IMR-90 (cell line): ENCODE measurements around the gene AKNA. TPM values are rescaled to one million over a fixed set of nuclear protein-coding genes. Genes with fewer than 3 reads are reported as not detected.
A peak's percentile ranks its signal among the peaks of the same experiment; 100 is the strongest.

Experiments
- ATAC-seq: fragments of 200-7000 bp; cut with Tn5 transposase; 2 replicates; pipeline ENCODE4 v1.9.1; 2020; ENCODE audit warnings: low read depth, mild to moderate bottlenecking, moderate library complexity
- BruUV-seq: library from RNA; stranded (reverse); fragments of 400-500 nt; replicated peaks from 2 replicates; lab custom pipeline; 2021; lab: Mats Ljungman, UMichigan
- CTCF ChIA-PET: fragments of 300-600 bp; formaldehyde crosslinking; extraction: SDS; loops from one replicate; lab custom pipeline; 2021; ENCODE audit warnings: antibody characterized with exemption; lab: Yijun Ruan, JAX
- POLR2A ChIA-PET: fragments of 300-600 bp; sonication (Branson Sonifier 250); formaldehyde crosslinking; loops from one replicate; lab custom pipeline; 2022; ENCODE audit warnings: antibody characterized with exemption; ENCODE audit not compliant: unreplicated experiment; lab: Charles Lee
- DNase-seq: peaks from one replicate; pipeline ENCODE4 v3.0.0; 2013
- H2AFZ ChIP-seq: replicated peaks from 2 replicates; pipeline ENCODE3; 2013; ENCODE audit warnings: low read length, mild to moderate bottlenecking; ENCODE audit not compliant: poor library complexity
- H2AK5ac ChIP-seq: 2 replicates; pipeline ENCODE4 v1.6.1; 2013; ENCODE audit warnings: low read depth, low read length, inconsistent platforms
- H2AK9ac ChIP-seq: replicated peaks from 2 replicates; pipeline ENCODE3; 2013; ENCODE audit warnings: mild to moderate bottlenecking, low read depth, low read length, moderate library complexity; ENCODE audit not compliant: poor library complexity
- H2BK120ac ChIP-seq: 2 replicates; pipeline ENCODE4 v1.6.1; 2013; ENCODE audit warnings: low read depth, low read length, inconsistent platforms
- H2BK15ac ChIP-seq: 3 replicates; pipeline ENCODE4 v1.6.1; 2013; ENCODE audit warnings: low read depth, low read length, inconsistent platforms
- H2BK20ac ChIP-seq: 2 replicates; pipeline ENCODE4 v1.6.1; 2013; ENCODE audit warnings: low read depth, mild to moderate bottlenecking, inconsistent platforms, low read length, moderate library complexity
- H2BK5ac ChIP-seq: 2 replicates; pipeline ENCODE4 v1.6.1; 2013; ENCODE audit warnings: mild to moderate bottlenecking, low read depth, low read length, inconsistent platforms; ENCODE audit not compliant: poor library complexity, severe bottlenecking
- H3K14ac ChIP-seq: replicated peaks from 2 replicates; pipeline ENCODE4 v1.6.1; 2013; ENCODE audit warnings: low read depth, low read length, inconsistent platforms
- H3K18ac ChIP-seq: 2 replicates; pipeline ENCODE4 v1.6.1; 2013; ENCODE audit warnings: low read depth, low read length, control low read depth
- H3K23ac ChIP-seq: 2 replicates; pipeline ENCODE4 v1.6.1; 2013; ENCODE audit warnings: low read depth, low read length, inconsistent platforms
- H3K27ac ChIP-seq: 2 replicates; pipeline ENCODE4 v1.5.1; 2013; ENCODE audit warnings: mild to moderate bottlenecking, control low read depth, low read length; ENCODE audit not compliant: insufficient read depth
- H3K27me3 ChIP-seq: 2 replicates; pipeline ENCODE4 v1.6.1; 2013; ENCODE audit warnings: low read length; ENCODE audit not compliant: control insufficient read depth, insufficient read depth
- H3K36me3 ChIP-seq: 2 replicates; pipeline ENCODE4 v1.6.1; 2013; ENCODE audit warnings: low read length, mixed read lengths; ENCODE audit not compliant: control insufficient read depth, insufficient read depth
- H3K4ac ChIP-seq: 2 replicates; pipeline ENCODE4 v1.6.1; 2013; ENCODE audit warnings: low read depth, low read length, inconsistent platforms
- H3K4me1 ChIP-seq: 2 replicates; pipeline ENCODE4 v1.6.1; 2013; ENCODE audit warnings: low read length, mixed read lengths; ENCODE audit not compliant: control insufficient read depth, insufficient read depth
- H3K4me2 ChIP-seq: 2 replicates; pipeline ENCODE4 v1.6.1; 2013; ENCODE audit warnings: low read depth, mild to moderate bottlenecking, control low read depth, low read length, moderate library complexity
- H3K4me3 ChIP-seq: 2 replicates; pipeline ENCODE4 v1.5.1; 2013; ENCODE audit warnings: low read depth, mild to moderate bottlenecking, control low read depth, low read length, moderate library complexity; ENCODE audit not compliant: insufficient read depth
- H3K56ac ChIP-seq: 2 replicates; pipeline ENCODE4 v1.6.1; 2013; ENCODE audit warnings: low read length, inconsistent platforms; ENCODE audit not compliant: insufficient read depth; ENCODE audit errors: extremely low read depth
- H3K79me1 ChIP-seq, 2 experiments: 2 replicates each; pipeline ENCODE4 v1.6.1; 2013; ENCODE audit warnings: low read length in 2 of 2, inconsistent platforms in 1 of 2, low read depth in 1 of 2
- H3K9ac ChIP-seq: 2 replicates; pipeline ENCODE4 v1.6.1; 2013; ENCODE audit warnings: low read depth, low read length, control low read depth
- H3K9me1 ChIP-seq: 2 replicates; pipeline ENCODE4 v1.6.1; 2013; ENCODE audit warnings: low read length, inconsistent platforms; ENCODE audit not compliant: insufficient read depth
- H3K9me3 ChIP-seq: 2 replicates; pipeline ENCODE4 v1.6.1; 2013; ENCODE audit warnings: low read length; ENCODE audit not compliant: control insufficient read depth, insufficient read depth
- H4K20me1 ChIP-seq: 2 replicates; pipeline ENCODE4 v1.6.1; 2013; ENCODE audit warnings: low read length, inconsistent platforms; ENCODE audit not compliant: insufficient read depth
- H4K5ac ChIP-seq: 2 replicates; pipeline ENCODE4 v1.6.1; 2013; ENCODE audit warnings: mild to moderate bottlenecking, low read depth, low read length, control low read depth
- H4K8ac ChIP-seq, 2 experiments: 2 replicates each; pipeline ENCODE4 v1.6.1; 2013; ENCODE audit warnings: low read depth in 2 of 2, low read length in 2 of 2, control low read depth in 1 of 2, inconsistent platforms in 1 of 2
- H4K91ac ChIP-seq: 2 replicates; pipeline ENCODE4 v1.6.1; 2013; ENCODE audit warnings: low read depth, low read length, inconsistent platforms; ENCODE audit not compliant: insufficient read depth
- BHLHE40 ChIP-seq: fragments of 150-350 bp; IDR thresholded peaks from 2 replicates; pipeline ENCODE4 v1.6.1; 2016; ENCODE audit warnings: mild to moderate bottlenecking, low read depth, low read length
- CEBPB ChIP-seq: IDR thresholded peaks from 2 replicates; pipeline ENCODE4 v1.6.1; 2012; ENCODE audit warnings: low read depth, low read length, improper control_type of control experiment
- ELK1 ChIP-seq: fragments of 150-350 bp; IDR thresholded peaks from 2 replicates; pipeline ENCODE4 v1.6.1; 2016; ENCODE audit warnings: low read depth, mild to moderate bottlenecking, low read length, moderate library complexity, borderline replicate concordance
- FOS ChIP-seq: fragments of 150-350 bp; IDR thresholded peaks from 2 replicates; pipeline ENCODE4 v1.6.1; 2016; ENCODE audit warnings: low read depth, low read length
- MAFK ChIP-seq: IDR thresholded peaks from 2 replicates; pipeline ENCODE4 v1.6.1; 2012; ENCODE audit warnings: low read depth, low read length, improper control_type of control experiment
- MXI1 ChIP-seq: IDR thresholded peaks from 2 replicates; pipeline ENCODE4 v1.6.1; 2012; ENCODE audit warnings: low read depth, mild to moderate bottlenecking, low read length, moderate library complexity, borderline replicate concordance
- NFE2L2 ChIP-seq: fragments of 150-350 bp; IDR thresholded peaks from 2 replicates; pipeline ENCODE4 v1.6.1; 2016; ENCODE audit warnings: low read depth, mild to moderate bottlenecking, low read length
- POLR2A ChIP-seq: IDR thresholded peaks from 2 replicates; pipeline ENCODE4 v1.6.1; 2012; ENCODE audit warnings: mild to moderate bottlenecking, low read depth, low read length
- RAD21 ChIP-seq: IDR thresholded peaks from 2 replicates; pipeline ENCODE4 v1.6.1; 2012; ENCODE audit warnings: low read length, improper control_type of control experiment
- RCOR1 ChIP-seq: IDR thresholded peaks from 2 replicates; pipeline ENCODE4 v1.6.1; 2012; ENCODE audit warnings: mild to moderate bottlenecking, low read length, improper control_type of control experiment; ENCODE audit not compliant: insufficient replicate concordance
- RFX5 ChIP-seq: IDR thresholded peaks from 2 replicates; pipeline ENCODE4 v1.8.0; 2012; ENCODE audit warnings: low read depth, mild to moderate bottlenecking, low read length, moderate library complexity
- SMC3 ChIP-seq: fragments of 150-350 bp; IDR thresholded peaks from 2 replicates; pipeline ENCODE4 v1.6.1; 2016; ENCODE audit warnings: low read depth, mild to moderate bottlenecking, antibody characterized with exemption, low read length, moderate library complexity
- WGBS, 2 experiments: methylation state at CpG; one replicate each; pipeline versions ENCODE4 v1.1.5 to v1.1.7; 2013; ENCODE audit warnings: missing lambda C conversion rate in 2 of 2; ENCODE audit not compliant: insufficient read length in 1 of 2; ENCODE audit errors: extremely low coverage in 2 of 2; 5-methylcytosine and 5-hydroxymethylcytosine counted together
- dilution Hi-C: fragments of 300-500 bp; cut with HindIII; formaldehyde crosslinking; loops from one replicate; pipeline ENCODE4 v1.14.3; 2018; ENCODE audit warnings: low sequenced_read_pairs; ENCODE audit not compliant: unreplicated experiment
- in situ Hi-C: fragments of 300-500 bp; cut with MboI; formaldehyde crosslinking; loops from 3 replicates; pipeline ENCODE4 v1.14.3; 2019; ENCODE audit warnings: low sequenced_read_pairs, inconsistent platforms, mixed read lengths
- intact Hi-C: fragments of 100-400 bp; cut with micrococcal nuclease; formaldehyde crosslinking; loops from 2 replicates; pipeline ENCODE4 v1.10.0; 2022
- polyA plus RNA-seq, 3 experiments: library from polyadenylated mRNA; depleted of rRNA; stranded (reverse); fragments of >200 nt; gene quantifications; 2 replicates each; pipeline ENCODE4 v1.2.3, GENCODE V29; 2012; ENCODE audit warnings: low replicate concordance in 1 of 3
- total RNA-seq: library from RNA; depleted of rRNA; stranded (reverse); fragments of >200 nt; gene quantifications from 2 replicates; pipeline ENCODE4 v1.2.3, GENCODE V29; 2012
- TF ChIP-seq, protein P1 (sequence below): fragments of 150-350 bp; IDR thresholded peaks from 2 replicates; pipeline ENCODE4 v1.6.1; 2017; ENCODE audit warnings: mild to moderate bottlenecking, antibody characterized with exemption, low read length, low read depth
- TF ChIP-seq, protein P2 (sequence below): conservative IDR thresholded peaks from 2 replicates; pipeline ENCODE4 v1.5.1; 2012; ENCODE audit warnings: mild to moderate bottlenecking, low read depth, low read length, improper control_type of control experiment

The AKNA gene
- total and polyA plus RNA-seq, 2 of the 4 experiments (the other 2 are of a cell fraction): 2.7 to 7.3 TPM

- peaks cover 11% of the 10 kb centered on the region for H3K36me3 ChIP-seq
- in situ Hi-C loops: no loop called here
- ATAC-seq (peak; percentile 1; the same call in 1 of the 2 replicates), DNase-seq (peak; percentile 50)
- no CpG with 5 or more reads among the region's 8 CpGs for WGBS, 2 experiments
- H3K9me3 ChIP-seq: no peaks in the 10 kb centered on the region
- peaks cover 26% of the 10 kb centered on the region; the same call in 1 of the 2 replicates for H4K20me1 ChIP-seq
- no TSS peak for BruUV-seq
- peak overlapping the region; percentile 11; the same call in 1 of the 2 replicates for H2AK5ac ChIP-seq
- H3K4me2 ChIP-seq: peak overlapping the region; percentile 21; the same call in 1 of the 2 replicates
- peak overlapping the region; percentile 2; the same call in 1 of the 2 replicates for H2BK120ac ChIP-seq
- H3K4me3 ChIP-seq: no peak overlapping the region
- peak overlapping the region; percentile 6; the same call in 1 of the 2 replicates for H3K23ac ChIP-seq
- no peak overlapping the region; the same call in 1 of the 2 replicates for H3K18ac ChIP-seq
- H2BK5ac ChIP-seq: no peak overlapping the region
- H2AK9ac ChIP-seq: peak overlapping the region; percentile 38
- H4K91ac ChIP-seq: 0 out of 2 replicates have a peak overlapping the region, but pooled peaks have one; percentile 30
- CTCF ChIA-PET: interaction anchor here (0.6 kb wide), 1 partner anchor 57 kb away, joined by 4 read pairs; no protein-coding TSS in a partner anchor
- no peaks in the 10 kb centered on the region for H3K27me3 ChIP-seq
- H2BK15ac ChIP-seq: no peak overlapping the region
- peak overlapping the region in 1 of 2 experiments; percentile 52; a peak in 2 of 4 replicates for H4K8ac ChIP-seq
- peak overlapping the region; percentile 10 for H3K14ac ChIP-seq
- H4K5ac ChIP-seq: peak overlapping the region; percentile 27; the same call in 1 of the 2 replicates
- intact Hi-C loops: no loop called here
- H2BK20ac ChIP-seq: no peak overlapping the region
- H3K4me1 ChIP-seq: peaks cover 35% of the 10 kb centered on the region
- H2AFZ ChIP-seq: peak overlapping the region; percentile 50
- dilution Hi-C loops: no loop called here
- POLR2A ChIA-PET: no interaction called here
- H3K9me1 ChIP-seq: peaks cover 19% of the 10 kb centered on the region
- peaks cover 28 to 77% of the 10 kb centered on the region in 2 experiments for H3K79me1 ChIP-seq
- H3K9ac ChIP-seq: peak overlapping the region; percentile 12
- H3K56ac ChIP-seq: no peak overlapping the region; the same call in 1 of the 2 replicates
- peak overlapping the region; percentile 45 for H3K4ac ChIP-seq
- H3K27ac ChIP-seq: peak overlapping the region; percentile 12; the same call in 1 of the 2 replicates
- TF ChIP-seq MAFK: no peak
- no peak for TF ChIP-seq RAD21
- no peak for TF ChIP-seq RFX5
- TF ChIP-seq, protein P1, sequence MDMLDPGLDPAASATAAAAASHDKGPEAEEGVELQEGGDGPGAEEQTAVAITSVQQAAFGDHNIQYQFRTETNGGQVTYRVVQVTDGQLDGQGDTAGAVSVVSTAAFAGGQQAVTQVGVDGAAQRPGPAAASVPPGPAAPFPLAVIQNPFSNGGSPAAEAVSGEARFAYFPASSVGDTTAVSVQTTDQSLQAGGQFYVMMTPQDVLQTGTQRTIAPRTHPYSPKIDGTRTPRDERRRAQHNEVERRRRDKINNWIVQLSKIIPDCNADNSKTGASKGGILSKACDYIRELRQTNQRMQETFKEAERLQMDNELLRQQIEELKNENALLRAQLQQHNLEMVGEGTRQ: no peak
- no peak for TF ChIP-seq POLR2A
- no peak for TF ChIP-seq NFE2L2
- TF ChIP-seq SMC3: no peak
- TF ChIP-seq RCOR1: no peak
- no peak for TF ChIP-seq ELK1
- TF ChIP-seq CEBPB: no peak
- TF ChIP-seq, protein P2, sequence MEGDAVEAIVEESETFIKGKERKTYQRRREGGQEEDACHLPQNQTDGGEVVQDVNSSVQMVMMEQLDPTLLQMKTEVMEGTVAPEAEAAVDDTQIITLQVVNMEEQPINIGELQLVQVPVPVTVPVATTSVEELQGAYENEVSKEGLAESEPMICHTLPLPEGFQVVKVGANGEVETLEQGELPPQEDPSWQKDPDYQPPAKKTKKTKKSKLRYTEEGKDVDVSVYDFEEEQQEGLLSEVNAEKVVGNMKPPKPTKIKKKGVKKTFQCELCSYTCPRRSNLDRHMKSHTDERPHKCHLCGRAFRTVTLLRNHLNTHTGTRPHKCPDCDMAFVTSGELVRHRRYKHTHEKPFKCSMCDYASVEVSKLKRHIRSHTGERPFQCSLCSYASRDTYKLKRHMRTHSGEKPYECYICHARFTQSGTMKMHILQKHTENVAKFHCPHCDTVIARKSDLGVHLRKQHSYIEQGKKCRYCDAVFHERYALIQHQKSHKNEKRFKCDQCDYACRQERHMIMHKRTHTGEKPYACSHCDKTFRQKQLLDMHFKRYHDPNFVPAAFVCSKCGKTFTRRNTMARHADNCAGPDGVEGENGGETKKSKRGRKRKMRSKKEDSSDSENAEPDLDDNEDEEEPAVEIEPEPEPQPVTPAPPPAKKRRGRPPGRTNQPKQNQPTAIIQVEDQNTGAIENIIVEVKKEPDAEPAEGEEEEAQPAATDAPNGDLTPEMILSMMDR: no peak
- no peak for TF ChIP-seq FOS
- no peak for TF ChIP-seq BHLHE40
- no peak for TF ChIP-seq MXI1
Measured at GRCh38 chr9:114383521-114384231, 4.1 kb downstream of the AKNA start.
